ENCODE data around the gene SMTN.
A peak's percentile ranks its signal among the peaks of the same experiment; 100 is the strongest.
"Not testable (repeated sequence)": the region's sequence is repeated elsewhere in the genome, so short reads cannot be mapped to it uniquely, and the experiment has no call there.

The SMTN gene

GRCh38 chr22:31080848-31081649 lies at the start of gene SMTN:
TSS of gene SMTN (plus strand) at chr22:31081318. CDS start at chr22:31083259, 1,941 bp downstream.
- DNase-seq, result peak; percentile 89

- no peak for DNase-seq
Observed at GRCh38 chr22:31036671-31037550, 44.2 kb upstream of the SMTN start.

DNA sequence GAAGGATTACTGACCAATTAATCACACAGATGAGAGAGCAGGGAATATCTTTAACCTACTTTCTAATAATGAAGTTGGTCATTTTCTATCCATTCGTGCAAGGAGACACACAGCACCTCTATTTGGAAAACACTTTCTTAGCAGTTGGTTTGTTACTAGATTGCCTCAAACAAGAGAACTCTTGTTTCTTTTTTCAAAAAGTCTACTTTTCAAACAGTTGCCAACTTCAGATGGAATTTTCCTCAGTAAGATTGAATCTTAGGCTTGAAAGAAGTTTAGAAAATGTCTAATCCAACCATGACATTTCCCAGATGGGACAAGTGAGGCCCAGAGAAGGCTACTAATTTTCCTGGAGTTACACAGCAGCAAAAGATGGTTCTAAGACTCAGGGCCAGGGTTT lies 42.4 kb upstream of the SMTN start:
- DNase-seq, result no peak

GRCh38 chr22:31039393-31039792 lies 41.7 kb upstream of the SMTN start:
- no peak for DNase-seq

DNA sequence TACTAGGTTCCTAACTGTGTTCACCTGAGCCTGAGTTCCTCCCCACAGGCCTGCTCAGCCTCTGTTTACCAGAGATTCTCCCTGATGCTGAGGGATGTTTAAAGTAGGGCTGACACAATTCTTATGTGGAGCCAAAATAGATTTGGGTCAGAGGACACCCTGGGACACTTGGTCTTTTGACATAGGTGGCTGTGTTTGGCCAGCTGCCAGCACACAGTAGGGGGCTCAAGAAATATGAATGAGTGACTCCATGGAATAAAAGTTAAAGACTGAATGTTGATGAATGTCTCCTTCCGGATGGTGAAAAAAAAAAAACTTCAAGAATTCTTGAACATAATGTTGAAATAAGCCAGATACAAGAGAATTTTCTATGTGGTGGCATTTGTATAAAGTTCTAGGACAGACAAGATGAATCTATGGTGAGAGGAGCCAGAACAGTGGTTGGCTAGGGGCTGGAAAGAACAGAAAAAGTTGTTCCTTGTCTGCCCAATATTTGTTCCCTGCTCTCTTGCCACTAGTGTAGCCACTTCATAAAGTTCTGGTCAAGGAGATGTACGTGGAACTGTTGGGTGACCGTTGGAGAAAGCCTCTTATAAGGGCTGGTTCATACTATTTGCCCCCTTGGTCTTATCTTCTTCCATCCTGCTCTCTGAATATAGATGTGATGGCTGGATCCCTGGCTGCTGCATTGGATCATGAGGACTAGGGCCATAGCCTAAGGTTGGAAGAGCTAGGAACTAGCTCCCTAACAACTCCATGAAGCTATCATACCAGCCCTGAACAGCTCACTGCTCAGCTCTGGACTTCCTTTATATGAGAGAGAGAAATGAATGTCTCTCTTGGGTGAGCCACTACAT lies 40.3 kb upstream of the SMTN start:
- DNase-seq, result no peak

- no peak for DNase-seq
Observed at GRCh38 chr22:31044262-31044861, 36.8 kb upstream of the SMTN start.

GRCh38 chr22:31045900-31046538 lies 35.1 kb upstream of the SMTN start:
- DNase-seq, result no peak

GRCh38 chr22:31046539-31047226 lies 34.4 kb upstream of the SMTN start:
- no peak for DNase-seq

GRCh38 chr22:31048570-31048969 lies 32.5 kb upstream of the SMTN start:
- no peak for DNase-seq

GRCh38 chr22:31049815-31050420 lies 31.2 kb upstream of the SMTN start:
- DNase-seq, result no peak

DNA sequence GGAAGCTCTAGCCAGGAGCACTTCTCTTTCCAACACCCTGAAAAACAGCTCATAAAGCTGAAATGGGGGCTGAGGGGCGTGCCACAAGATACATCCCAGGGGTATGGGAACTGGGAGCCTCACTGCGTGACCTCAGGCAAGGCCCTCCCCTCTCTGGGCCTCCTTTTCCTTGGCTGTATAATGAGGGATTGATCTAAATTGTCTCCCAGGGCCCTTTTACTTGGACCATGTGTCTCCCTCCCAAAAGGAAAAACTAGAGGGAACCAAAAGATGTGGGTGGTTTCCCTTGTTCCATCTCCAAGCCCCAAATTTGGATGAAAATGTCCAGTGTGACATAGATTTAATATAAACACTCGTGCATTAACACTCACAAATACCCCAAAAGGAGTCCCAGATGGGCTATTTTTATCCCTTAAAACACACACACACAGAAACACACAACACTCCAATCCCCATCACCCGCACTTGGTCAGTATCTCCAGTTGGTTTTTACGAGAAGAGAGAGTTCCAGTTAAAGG lies 25.9 kb upstream of the SMTN start:
- no peak for DNase-seq

DNA sequence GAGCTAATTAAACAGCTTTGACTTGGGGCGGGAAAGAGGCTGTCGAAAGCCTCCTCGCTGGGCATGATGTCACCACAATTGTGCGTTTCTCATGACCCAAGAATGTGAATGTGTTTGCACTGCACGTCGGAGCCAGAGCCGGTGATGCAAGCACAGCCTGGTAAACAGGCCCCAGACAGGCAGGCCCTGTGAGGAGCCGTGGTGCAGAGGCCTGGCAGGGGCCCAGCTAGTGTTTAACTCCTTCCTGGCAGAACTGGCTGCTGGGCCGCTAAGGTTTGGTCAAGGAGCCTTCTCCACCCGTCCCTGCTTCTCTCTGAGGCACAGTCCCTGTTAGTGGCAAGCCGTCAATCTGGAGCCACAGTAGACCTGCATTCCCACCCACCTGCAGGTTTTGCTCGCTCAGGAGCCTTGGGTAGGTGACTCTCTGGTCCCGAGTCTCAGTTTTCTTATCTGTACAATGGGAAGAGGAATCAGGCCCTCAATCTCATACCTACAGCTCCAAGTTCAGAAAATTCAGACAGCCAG lies 25.4 kb upstream of the SMTN start:
- no peak for DNase-seq

- DNase-seq, result no peak
Observed at GRCh38 chr22:31056986-31057599, 24.0 kb upstream of the SMTN start.

GRCh38 chr22:31059663-31060062 lies 21.5 kb upstream of the SMTN start:
- DNase-seq, result not testable (repeated sequence)

DNA sequence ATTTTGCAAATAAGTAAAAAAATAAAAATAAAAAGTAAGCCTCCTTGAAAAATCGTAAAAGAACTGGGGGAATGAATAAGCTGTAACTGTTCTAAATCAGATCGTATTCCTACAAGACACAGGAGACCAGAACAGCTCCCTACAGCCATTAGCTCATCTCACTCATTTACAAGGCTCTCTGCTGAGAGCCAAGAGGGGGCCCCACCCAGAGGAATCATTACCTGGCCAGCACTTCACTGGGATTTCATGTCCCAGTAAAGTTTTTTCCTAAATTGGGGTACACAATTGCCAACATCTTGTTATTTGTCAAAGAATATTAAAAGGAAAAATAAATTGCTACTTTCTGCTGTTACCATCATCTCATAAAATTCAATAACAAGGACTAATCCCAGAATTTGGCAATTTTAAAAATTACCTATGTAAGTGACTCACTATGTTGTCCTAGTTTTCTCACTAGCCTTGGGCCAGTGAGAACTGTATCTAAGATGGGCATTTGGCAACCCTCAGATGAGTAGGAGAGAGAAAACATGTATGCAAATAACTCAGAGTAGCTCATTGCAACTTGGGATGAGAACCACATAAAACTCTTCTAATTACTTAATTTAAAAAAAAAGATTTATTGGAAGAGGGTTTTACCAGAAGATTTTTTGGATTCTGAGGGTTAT lies 18.4 kb upstream of the SMTN start:
- DNase-seq, result no peak

GRCh38 chr22:31064369-31064768 lies 16.7 kb upstream of the SMTN start:
- no peak for DNase-seq

DNA sequence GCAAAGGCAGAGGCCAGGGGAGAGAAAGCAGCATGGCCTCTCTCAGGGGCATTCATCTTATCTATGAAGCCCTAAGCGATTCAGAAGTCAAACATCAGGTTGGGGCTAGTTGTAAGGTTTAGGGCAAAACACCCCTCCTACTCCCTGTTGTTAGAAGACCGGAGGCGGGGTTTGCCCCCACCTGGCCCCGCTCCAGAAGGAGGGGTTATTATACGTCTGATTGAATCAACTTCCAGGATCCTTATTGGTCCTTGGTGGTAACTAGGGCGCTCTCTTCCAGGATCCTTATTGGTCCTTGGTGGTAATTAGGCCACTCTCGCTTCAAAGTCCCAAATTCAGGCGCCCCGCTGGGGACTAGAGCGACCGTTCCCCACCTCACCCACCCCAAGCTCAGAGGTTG lies 12.1 kb upstream of the SMTN start:
- no peak for DNase-seq

DNA sequence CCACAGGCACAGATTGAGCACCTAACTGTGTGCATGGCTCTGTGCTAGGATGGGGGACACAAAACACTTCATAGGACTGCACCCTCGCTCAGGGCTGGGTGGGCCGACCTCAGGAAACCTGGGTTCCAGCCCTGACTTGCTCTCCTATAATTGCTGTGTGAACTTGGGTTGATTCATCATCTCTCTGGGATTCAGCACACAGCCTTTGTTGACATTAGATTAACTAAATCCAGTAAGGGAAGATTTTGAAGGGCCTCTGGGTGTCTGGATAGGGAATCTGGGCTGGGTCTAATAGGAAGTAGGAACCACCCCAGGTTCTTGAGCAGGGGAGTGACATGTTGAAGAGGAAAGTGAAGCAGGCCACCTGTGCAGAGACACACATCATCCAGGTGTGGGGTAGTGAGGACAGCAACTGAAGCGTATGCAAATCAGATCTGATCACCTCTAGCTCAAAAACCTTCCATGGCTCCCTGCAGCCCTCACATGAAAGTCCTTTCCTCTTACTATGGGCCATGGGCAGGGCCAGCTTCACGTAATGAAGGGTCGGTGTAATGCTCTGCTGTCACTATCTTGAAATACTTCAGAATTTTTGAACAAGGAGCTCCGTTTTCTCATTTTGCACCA lies 11.3 kb upstream of the SMTN start:
- not testable (repeated sequence) for DNase-seq

- not testable (repeated sequence) for DNase-seq
Observed at GRCh38 chr22:31073125-31073524, 8.0 kb upstream of the SMTN start.

All from activated CD4-positive, CD25-positive, alpha-beta regulatory T cell treated with anti-CD3 and anti-CD28 coated beads, Interleukin-2, amount 50 U/mL, for 72 hours (primary cell).